Activated naive CD4-positive, alpha-beta T cell treated with anti-CD3 and anti-CD28 coated beads, Interleukin-2, amount 10 ng/mL, durations not matched to agents 7 days and 5 days (primary cell): Measurements from ENCODE around the gene DENND4A.
"Not testable (repeated sequence)": the region's sequence is repeated elsewhere in the genome, so short reads cannot be mapped to it uniquely, and the experiment has no call there.

ENCODE experiments used
- CTCF ChIA-PET: fragments of 350-600 bp; sonication (Branson Sonifier 250); formaldehyde crosslinking; loops from one replicate; lab custom pipeline; 2021; ENCODE audit warnings: antibody characterized with exemption; lab: Charles Lee
- DNase-seq: peaks from one replicate; pipeline ENCODE4 v3.0.0-alpha.2; 2020
- H3K27ac Mint-ChIP-seq: one replicate; pipeline ENCODE4 v1.8.0; 2021; ENCODE audit warnings: mild to moderate bottlenecking, moderate library complexity, mixed read lengths
- H3K27me3 Mint-ChIP-seq: one replicate; pipeline ENCODE4 v1.8.0; 2021; ENCODE audit warnings: mild to moderate bottlenecking, mixed read lengths
- H3K36me3 Mint-ChIP-seq: one replicate; pipeline ENCODE4 v1.8.0; 2021; ENCODE audit warnings: mixed read lengths
- H3K4me1 Mint-ChIP-seq: one replicate; pipeline ENCODE4 v1.8.0; 2021; ENCODE audit warnings: mixed read lengths
- H3K4me3 Mint-ChIP-seq: one replicate; pipeline ENCODE4 v1.8.0; 2021; ENCODE audit warnings: mild to moderate bottlenecking, moderate library complexity, mixed read lengths
- H3K9me3 Mint-ChIP-seq: one replicate; pipeline ENCODE4 v1.8.0; 2021; ENCODE audit warnings: mixed read lengths

Gene DENND4A

GRCh38 chr15:65743637-65744252, 48.3 kb downstream of the DENND4A start:
- no peak for DNase-seq
- Mint-ChIP-seq H3K9me3 (no peaks in the 10 kb centered on the region), H3K4me1 (no peaks in the 10 kb centered on the region), H3K4me3 (no peak overlapping the region), H3K27me3 (no peaks in the 10 kb centered on the region), H3K27ac (peak overlapping the region; percentile 2), H3K36me3 (peaks cover 12% of the 10 kb centered on the region)
- CTCF ChIA-PET = interaction anchor here (1.2 kb wide), 1 partner anchor 80 kb away, joined by 3 read pairs; no protein-coding TSS in a partner anchor

GRCh38 chr15:65740148-65740547, 51.9 kb downstream of the DENND4A start:
- no peaks in the 10 kb centered on the region for H3K27me3 Mint-ChIP-seq
- H3K4me3 Mint-ChIP-seq = no peak overlapping the region
- no peak overlapping the region for H3K27ac Mint-ChIP-seq
- no peak for DNase-seq
- CTCF ChIA-PET = interaction anchor here (1.2 kb wide), 1 partner anchor 89 kb away, joined by 3 read pairs; no protein-coding TSS in a partner anchor
- H3K36me3 Mint-ChIP-seq = peaks cover 22% of the 10 kb centered on the region
- H3K9me3 Mint-ChIP-seq = no peaks in the 10 kb centered on the region
- H3K4me1 Mint-ChIP-seq = no peaks in the 10 kb centered on the region

DNA sequence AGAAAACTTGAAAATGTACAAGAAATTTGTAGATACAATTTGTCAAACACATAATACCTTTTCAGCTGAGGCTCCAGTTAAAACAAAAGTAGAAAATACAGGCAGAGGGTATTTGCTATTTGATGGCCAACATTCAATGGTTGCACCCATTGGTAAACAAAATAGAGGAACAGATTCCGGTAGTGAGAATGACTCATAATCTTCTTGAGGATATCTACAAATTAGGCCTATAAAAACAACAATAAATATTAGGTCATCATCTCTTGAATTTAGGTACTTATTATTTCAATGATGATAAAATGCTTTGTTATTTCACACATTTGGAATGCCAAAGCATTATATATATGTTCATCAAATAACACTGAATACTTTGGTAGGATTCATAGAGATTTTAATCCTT, 53.4 kb downstream of the DENND4A start:
- peaks cover 27% of the 10 kb centered on the region for H3K36me3 Mint-ChIP-seq
- H3K27ac Mint-ChIP-seq = no peak overlapping the region
- CTCF ChIA-PET = no interaction called here
- H3K27me3 Mint-ChIP-seq = no peaks in the 10 kb centered on the region
- no peaks in the 10 kb centered on the region for H3K9me3 Mint-ChIP-seq
- no peak overlapping the region for H3K4me3 Mint-ChIP-seq
- no peaks in the 10 kb centered on the region for H3K4me1 Mint-ChIP-seq
- DNase-seq = no peak

GRCh38 chr15:65733599-65733998, 58.5 kb downstream of the DENND4A start:
- CTCF ChIA-PET, H3K4me3 Mint-ChIP-seq, H3K4me1 Mint-ChIP-seq, H3K27ac Mint-ChIP-seq, H3K9me3 Mint-ChIP-seq, H3K27me3 Mint-ChIP-seq, DNase-seq: not testable (repeated sequence)
- H3K36me3 Mint-ChIP-seq = peaks cover 31% of the 10 kb centered on the region

GRCh38 chr15:65732698-65733097, 59.4 kb downstream of the DENND4A start:
- Mint-ChIP-seq H3K9me3 (no peaks in the 10 kb centered on the region), H3K4me3 (no peak overlapping the region), H3K27me3 (no peaks in the 10 kb centered on the region), H3K27ac (no peak overlapping the region), H3K36me3 (peaks cover 28% of the 10 kb centered on the region), H3K4me1 (no peaks in the 10 kb centered on the region)
- CTCF ChIA-PET = no interaction called here
- no peak for DNase-seq

GRCh38 chr15:65731926-65732325, 60.2 kb downstream of the DENND4A start:
- CTCF ChIA-PET = interaction anchor here (1.5 kb wide), 1 partner anchor 125 kb away, joined by 3 read pairs; no protein-coding TSS in a partner anchor
- H3K27ac Mint-ChIP-seq = no peak overlapping the region
- peaks cover 21% of the 10 kb centered on the region for H3K36me3 Mint-ChIP-seq
- H3K27me3 Mint-ChIP-seq = no peaks in the 10 kb centered on the region
- no peaks in the 10 kb centered on the region for H3K9me3 Mint-ChIP-seq
- H3K4me3 Mint-ChIP-seq = no peak overlapping the region
- no peak for DNase-seq
- no peaks in the 10 kb centered on the region for H3K4me1 Mint-ChIP-seq

GRCh38 chr15:65730549-65731172, 61.4 kb downstream of the DENND4A start:
- no peak for DNase-seq
- CTCF ChIA-PET = interaction anchor here (1.5 kb wide), 1 partner anchor 126 kb away, joined by 3 read pairs; no protein-coding TSS in a partner anchor
- H3K9me3 Mint-ChIP-seq = no peaks in the 10 kb centered on the region
- H3K4me3 Mint-ChIP-seq = no peak overlapping the region
- H3K27ac Mint-ChIP-seq = no peak overlapping the region
- H3K4me1 Mint-ChIP-seq = no peaks in the 10 kb centered on the region
- peaks cover 22% of the 10 kb centered on the region for H3K36me3 Mint-ChIP-seq
- no peaks in the 10 kb centered on the region for H3K27me3 Mint-ChIP-seq

- Mint-ChIP-seq H3K4me3 (no peak overlapping the region), H3K9me3 (no peaks in the 10 kb centered on the region), H3K4me1 (no peaks in the 10 kb centered on the region), H3K27ac (no peak overlapping the region), H3K27me3 (no peaks in the 10 kb centered on the region), H3K36me3 (peaks cover 26% of the 10 kb centered on the region)
- CTCF ChIA-PET = no interaction called here
- no peak for DNase-seq
These were observed 67.5 kb downstream of the DENND4A start for GRCh38 chr15:65724464-65725215.

DNA sequence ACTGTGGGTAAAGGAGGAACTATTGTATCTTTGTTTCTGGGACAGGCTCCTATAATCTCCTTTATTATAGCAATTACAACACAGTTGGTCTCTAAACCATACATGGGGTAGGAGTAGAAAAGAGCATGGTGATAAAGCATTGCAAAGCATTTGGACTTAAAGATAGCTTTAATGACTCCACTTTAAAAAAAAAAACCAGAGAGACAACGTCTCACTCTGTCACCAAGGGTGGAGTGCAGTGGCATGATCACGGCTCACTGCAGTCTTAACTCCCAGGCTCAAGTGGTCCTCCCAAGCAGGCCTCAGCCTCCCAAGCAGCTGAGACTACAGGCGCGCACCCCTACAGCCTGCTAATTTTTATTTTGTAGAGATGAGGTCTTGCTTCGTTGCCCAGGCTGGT, 68.2 kb downstream of the DENND4A start:
- Mint-ChIP-seq H3K4me3 (no peak overlapping the region), H3K36me3 (peaks cover 27% of the 10 kb centered on the region)
- CTCF ChIA-PET = no interaction called here

GRCh38 chr15:65722191-65722590, 69.9 kb downstream of the DENND4A start:
- CTCF ChIA-PET = no interaction called here
- no peaks in the 10 kb centered on the region for H3K4me1 Mint-ChIP-seq
- no peak overlapping the region for H3K4me3 Mint-ChIP-seq
- no peaks in the 10 kb centered on the region for H3K9me3 Mint-ChIP-seq
- H3K36me3 Mint-ChIP-seq = peaks cover 36% of the 10 kb centered on the region
- DNase-seq = no peak
- no peak overlapping the region for H3K27ac Mint-ChIP-seq
- H3K27me3 Mint-ChIP-seq = no peaks in the 10 kb centered on the region

More for the DNA sequence above, 68.2 kb downstream of the DENND4A start:
- no peaks in the 10 kb centered on the region for H3K27me3 Mint-ChIP-seq
- H3K27ac Mint-ChIP-seq = no peak overlapping the region
- H3K4me1 Mint-ChIP-seq = no peaks in the 10 kb centered on the region
- no peaks in the 10 kb centered on the region for H3K9me3 Mint-ChIP-seq
- no peak for DNase-seq

GRCh38 chr15:65712415-65712814, 79.7 kb downstream of the DENND4A start:
- DNase-seq = no peak
- H3K4me3 Mint-ChIP-seq = no peak overlapping the region
- no peaks in the 10 kb centered on the region for H3K9me3 Mint-ChIP-seq
- CTCF ChIA-PET = no interaction called here
- H3K27me3 Mint-ChIP-seq = no peaks in the 10 kb centered on the region
- no peak overlapping the region for H3K27ac Mint-ChIP-seq
- H3K4me1 Mint-ChIP-seq = no peaks in the 10 kb centered on the region
- peaks cover 38% of the 10 kb centered on the region for H3K36me3 Mint-ChIP-seq

GRCh38 chr15:65695081-65695480, 97.0 kb downstream of the DENND4A start:
- Mint-ChIP-seq H3K4me1 (no peaks in the 10 kb centered on the region), H3K9me3 (no peaks in the 10 kb centered on the region), H3K27ac (no peak overlapping the region), H3K36me3 (peaks cover 38% of the 10 kb centered on the region), H3K27me3 (no peaks in the 10 kb centered on the region), H3K4me3 (no peak overlapping the region)
- DNase-seq = no peak
- CTCF ChIA-PET = no interaction called here

DNA sequence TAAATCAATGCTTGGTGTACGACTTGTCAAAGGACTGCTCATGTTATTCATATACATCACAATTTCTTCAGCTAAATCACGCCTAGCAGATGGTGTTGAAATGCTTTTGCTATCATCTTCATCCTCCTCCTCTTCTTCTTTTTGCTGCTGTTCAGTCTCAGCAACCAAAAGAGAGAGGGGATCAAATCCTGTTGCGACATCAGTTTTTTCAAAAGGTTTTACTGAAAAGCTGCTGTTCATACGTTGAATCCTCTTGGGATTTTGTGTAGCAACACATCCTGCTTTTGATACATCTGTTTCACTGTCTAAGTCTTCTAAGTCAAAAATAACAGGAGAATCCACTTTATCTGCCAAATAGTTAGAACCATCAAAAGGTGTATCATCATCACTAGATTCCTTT, 101.3 kb downstream of the DENND4A start:
- DNase-seq = no peak
- CTCF ChIA-PET = interaction anchor here (1.7 kb wide), 1 partner anchor 15 kb away, joined by 3 read pairs; no protein-coding TSS in a partner anchor
- Mint-ChIP-seq H3K4me3 (no peak overlapping the region), H3K27me3 (no peaks in the 10 kb centered on the region), H3K27ac (no peak overlapping the region), H3K9me3 (no peaks in the 10 kb centered on the region), H3K4me1 (no peaks in the 10 kb centered on the region), H3K36me3 (peaks cover 49% of the 10 kb centered on the region)

DNA sequence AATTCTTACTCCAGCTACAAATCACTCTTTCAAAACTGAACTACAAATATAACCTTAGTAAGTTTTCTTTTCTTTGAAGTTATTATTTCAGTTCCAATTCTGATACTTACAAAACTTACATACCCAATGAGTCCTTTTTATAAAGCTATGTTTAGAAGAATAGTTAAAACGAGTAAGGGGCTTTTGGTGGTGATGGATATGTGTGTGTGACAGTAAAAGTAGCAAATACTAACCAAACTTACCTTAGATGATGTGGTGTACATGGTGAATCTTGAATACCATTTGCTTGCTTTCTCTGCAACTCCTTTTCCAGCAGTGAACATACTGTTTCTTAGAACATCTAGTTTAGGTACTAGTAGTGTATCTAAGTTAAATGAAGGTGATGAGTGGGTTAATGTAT, 101.9 kb downstream of the DENND4A start:
- no peak for DNase-seq
- Mint-ChIP-seq H3K4me3 (no peak overlapping the region), H3K36me3 (peaks cover 49% of the 10 kb centered on the region), H3K9me3 (no peaks in the 10 kb centered on the region), H3K27ac (no peak overlapping the region), H3K4me1 (no peaks in the 10 kb centered on the region), H3K27me3 (no peaks in the 10 kb centered on the region)
- CTCF ChIA-PET = interaction anchor here (1.7 kb wide), 1 partner anchor 16 kb away, joined by 3 read pairs; no protein-coding TSS in a partner anchor
